GM18861 (cell line): ENCODE measurements around the gene MLX.

ENCODE experiments used
- ATAC-seq: cut with Tn5 transposase; IDR thresholded peaks from one replicate; pipeline ENCODE4 v1.9.1; 2021; ENCODE audit not compliant: unreplicated experiment

The MLX gene, protein sequence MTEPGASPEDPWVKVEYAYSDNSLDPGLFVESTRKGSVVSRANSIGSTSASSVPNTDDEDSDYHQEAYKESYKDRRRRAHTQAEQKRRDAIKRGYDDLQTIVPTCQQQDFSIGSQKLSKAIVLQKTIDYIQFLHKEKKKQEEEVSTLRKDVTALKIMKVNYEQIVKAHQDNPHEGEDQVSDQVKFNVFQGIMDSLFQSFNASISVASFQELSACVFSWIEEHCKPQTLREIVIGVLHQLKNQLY

GRCh38 chr17:42566883-42567573, at the start of gene MLX:
Gene MLX (plus strand): TSS chr17:42567100. CDS start chr17:42567125, 25 bp downstream.
- peak; percentile 46 for ATAC-seq

- ATAC-seq, result no peak
Measured at GRCh38 chr17:42517516-42517915, 49.4 kb upstream of the MLX start.

GRCh38 chr17:42518046-42518754, 48.7 kb upstream of the MLX start:
- ATAC-seq, result no peak

DNA sequence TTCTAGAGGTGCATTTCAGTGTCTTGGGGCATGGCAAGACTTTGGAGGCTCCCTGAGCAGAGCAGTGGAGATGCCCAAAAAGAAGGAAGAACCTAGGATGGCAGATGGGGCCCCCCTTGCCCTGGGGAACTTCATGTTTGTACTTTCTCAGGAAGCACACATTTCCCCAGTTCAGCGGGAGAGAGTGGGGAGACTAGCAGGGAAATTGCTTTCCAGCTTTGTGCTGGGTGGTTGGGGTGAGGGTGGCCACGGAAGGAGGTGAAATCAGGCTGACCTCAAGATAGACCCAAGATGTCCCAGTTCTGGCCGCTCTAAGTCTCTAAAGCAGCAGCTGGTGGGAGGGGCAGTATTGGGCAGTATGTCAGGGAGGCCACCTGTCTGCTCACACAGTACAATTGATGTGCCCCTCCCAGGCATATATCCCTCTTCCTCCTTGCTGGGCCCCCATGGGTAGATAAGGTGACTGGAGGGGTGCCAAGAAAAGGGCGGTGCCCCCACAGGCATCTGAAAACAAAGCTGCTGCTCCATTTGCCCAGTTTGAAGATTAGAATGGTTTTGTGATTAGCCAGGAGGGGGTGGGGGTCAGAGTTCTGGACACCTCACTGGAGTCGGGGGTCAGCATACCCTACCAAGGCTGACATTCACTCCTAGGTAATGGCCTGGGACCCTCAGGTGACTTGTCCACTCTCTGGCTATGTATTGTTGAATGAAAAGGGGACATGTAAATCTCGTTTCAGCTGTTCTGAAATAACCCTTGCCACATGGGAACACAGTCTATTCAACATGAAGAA, 48.0 kb upstream of the MLX start:
- ATAC-seq, result no peak

GRCh38 chr17:42519546-42520491, 47.1 kb upstream of the MLX start:
- ATAC-seq, result no peak

DNA sequence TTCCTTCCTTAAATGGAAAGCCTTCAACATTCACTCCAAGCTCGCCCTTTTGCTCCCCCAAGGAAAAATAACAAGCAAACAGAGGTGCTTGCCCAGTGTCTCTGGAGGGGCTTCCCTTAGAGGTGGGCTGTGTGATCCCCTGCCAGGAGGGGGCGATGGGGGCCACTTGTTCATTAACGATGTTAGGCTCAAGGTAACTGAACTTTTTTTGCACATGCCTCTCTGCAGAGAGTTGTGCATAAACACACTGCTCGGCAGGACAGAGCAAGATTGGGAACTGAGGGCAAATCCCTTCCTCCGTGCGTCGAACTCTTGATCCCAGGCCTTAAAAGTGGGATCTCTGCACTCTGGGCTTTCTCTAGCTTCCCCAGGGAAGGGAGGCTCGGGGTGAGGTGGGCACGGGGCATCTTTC, 46.4 kb upstream of the MLX start:
- ATAC-seq, result no peak

DNA sequence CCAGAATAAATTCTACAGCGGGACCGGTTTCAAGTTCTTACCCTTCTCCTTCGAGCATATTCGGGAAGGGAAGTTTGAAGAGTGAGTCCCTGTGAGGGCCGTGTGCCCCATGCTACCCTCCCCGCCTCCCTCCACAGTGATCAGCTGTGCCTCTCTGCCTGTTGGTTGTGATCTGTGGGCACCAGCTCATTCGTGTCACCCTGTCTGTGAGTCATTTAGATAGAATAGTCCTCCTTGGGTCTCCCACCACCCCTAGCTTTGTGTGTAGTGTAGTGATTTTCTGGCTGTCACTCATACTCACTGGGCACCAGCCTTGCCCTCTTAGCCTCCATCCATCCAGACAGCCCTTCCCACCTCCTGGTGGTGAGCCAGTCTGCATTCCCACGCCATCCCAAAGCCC, 45.9 kb upstream of the MLX start:
- no peak for ATAC-seq

- ATAC-seq, result no peak
Measured at GRCh38 chr17:42521666-42522262, 45.1 kb upstream of the MLX start.

DNA sequence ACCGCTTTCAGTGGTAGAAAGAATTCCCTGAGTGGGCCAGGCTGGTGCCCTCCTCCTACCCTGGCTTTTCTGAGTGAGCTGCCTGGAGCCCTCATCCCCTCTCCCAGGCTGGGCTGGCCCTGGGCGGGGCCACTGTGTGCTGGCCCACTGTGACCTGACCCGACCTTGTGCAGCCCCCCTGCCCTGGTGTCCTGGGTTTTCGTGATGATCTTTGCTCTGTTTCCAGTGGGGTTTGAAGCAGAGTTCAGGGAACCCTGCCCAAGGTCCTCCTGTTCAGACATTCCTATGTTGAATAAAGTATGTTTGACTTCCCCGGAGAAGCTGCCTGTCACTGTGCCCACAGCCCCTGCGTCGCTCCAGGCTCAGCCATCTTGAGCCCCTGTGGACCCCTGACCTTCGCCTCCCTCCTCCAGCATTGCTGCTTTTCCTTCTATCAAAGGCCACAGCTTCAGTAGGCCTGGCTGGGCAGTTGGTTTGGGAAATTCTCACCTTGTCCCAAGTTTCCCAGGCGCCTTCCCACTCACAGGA, 44.6 kb upstream of the MLX start:
- no peak for ATAC-seq

GRCh38 chr17:42522798-42523278, 44.1 kb upstream of the MLX start:
- ATAC-seq, result no peak

DNA sequence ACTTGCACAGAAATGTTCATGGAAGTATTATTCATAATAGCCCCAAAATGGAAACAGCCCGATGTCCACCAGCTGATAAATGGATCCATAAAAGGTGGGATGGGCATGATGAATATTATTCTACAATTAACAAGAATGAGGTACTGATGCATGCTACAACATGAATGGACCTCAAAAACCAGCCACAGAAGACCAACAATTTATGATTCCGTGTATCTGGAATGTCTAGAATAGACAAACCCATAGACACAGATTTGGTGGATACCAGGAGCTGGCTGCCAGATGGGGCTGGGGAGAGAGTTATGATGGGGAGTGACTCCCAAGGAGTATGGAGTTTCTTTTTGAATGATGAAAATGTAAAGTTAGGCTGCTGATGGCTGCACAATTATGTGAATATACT, 41.7 kb upstream of the MLX start:
- ATAC-seq, result no peak

- no peak for ATAC-seq
Measured at GRCh38 chr17:42526031-42526444, 40.9 kb upstream of the MLX start.

DNA sequence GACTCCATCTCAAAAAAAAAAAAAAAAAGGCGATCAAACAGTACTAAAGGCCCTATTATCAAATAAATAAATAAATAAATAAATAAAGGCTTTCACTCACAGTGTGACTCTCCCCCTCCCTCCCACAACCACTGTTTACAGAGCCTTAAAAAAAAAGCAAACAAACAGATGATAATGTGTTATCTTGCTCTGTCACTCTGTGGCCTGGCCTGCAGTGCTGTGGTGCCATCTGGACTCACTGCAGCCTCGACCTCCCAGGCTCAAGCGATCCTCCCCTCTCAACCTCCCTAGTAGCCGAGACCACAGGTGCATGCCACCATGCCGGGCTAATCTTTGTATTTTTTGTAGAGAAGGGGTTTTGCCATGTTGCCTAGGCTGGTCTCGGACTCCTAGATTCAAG, 39.0 kb upstream of the MLX start:
- ATAC-seq, result no peak

DNA sequence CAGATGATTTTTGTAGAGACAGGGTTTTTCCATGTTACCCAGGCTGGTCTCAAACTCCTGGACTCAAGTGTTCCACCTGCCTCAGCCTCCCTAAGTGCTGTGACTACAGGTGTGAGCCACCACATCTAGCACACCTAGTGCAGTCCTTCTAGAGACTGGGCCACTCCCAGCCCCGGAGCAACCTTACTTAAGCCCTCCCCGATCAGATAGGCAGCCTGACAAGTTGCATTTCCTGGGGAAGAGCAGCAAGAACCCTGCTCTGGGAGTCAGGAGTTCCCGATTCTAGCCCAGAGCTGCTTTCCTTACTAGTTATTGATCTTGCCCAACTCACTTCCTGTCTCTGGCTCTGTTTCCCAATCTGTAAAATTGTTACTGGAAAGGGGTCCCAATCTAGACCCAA, 37.8 kb upstream of the MLX start:
- no peak for ATAC-seq

GRCh38 chr17:42530952-42531454, 35.9 kb upstream of the MLX start:
- no peak for ATAC-seq

DNA sequence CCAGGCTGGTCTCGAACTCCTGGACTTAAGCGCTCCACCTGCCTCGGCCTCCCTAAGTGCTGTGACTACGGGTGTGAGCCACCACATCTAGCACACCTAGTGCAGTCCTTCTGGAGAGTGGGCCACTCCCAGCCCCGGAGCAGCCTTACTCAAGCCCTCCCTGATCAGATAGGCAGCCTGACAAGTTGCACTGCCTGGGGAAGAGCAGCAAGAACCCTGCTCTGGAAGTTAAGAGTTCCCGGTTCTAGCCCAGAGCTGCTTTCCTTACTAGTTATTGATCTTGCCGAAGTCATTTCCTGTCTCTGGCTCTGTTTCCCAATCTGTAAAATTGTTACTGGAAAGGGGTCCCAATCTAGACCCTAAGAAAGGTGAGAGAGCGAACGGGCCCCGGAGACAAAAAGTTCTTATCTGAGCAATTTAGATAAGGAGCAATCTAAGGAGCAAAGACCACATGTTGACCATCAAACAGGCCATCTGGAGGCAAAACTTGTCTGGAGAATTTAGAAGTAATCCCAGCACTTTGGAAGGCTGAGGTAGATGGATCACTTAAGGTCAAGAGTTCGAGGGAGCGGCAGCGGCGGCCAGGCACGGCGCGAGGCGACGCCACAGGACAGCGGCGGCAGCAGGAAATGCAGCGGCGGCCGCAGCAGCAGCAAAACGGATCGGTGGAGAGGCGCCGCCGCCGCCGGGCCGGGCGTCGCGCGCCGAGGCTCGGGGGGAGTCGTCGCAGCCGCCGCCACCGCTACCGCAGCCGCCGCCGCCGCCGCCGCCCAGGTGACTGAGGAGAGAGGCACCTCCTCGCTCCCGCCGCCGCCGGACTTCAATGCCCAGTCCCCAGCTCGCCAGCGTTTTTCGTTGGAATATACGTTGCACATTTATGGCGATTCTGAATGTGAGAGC, 35.2 kb upstream of the MLX start:
- no peak for ATAC-seq

GRCh38 chr17:42535155-42536047, 31.5 kb upstream of the MLX start:
- ATAC-seq, result no peak
